Neural cell (in vitro differentiated cells): ENCODE results near the gene IQSEC1. TPM values are rescaled to one million over a fixed set of nuclear protein-coding genes. Genes with fewer than 3 reads are reported as not detected.

Experiments
- H2AFZ ChIP-seq: fragments of 200-600, 300-800 bp; sonication (generic), shearing (Covaris generic); 2 replicates; pipeline ENCODE4 v1.6.0; 2014; ENCODE audit warnings: low read depth, mild to moderate bottlenecking, antibody characterized with exemption, low read length, moderate library complexity
- H3F3A ChIP-seq: fragments of 200-600 bp; shearing (Covaris generic); 2 replicates; pipeline ENCODE4 v1.6.1; 2016; ENCODE audit warnings: mild to moderate bottlenecking, moderate library complexity, mixed read lengths, antibody characterized with exemption, low read length; ENCODE audit not compliant: insufficient read depth, poor library complexity, severe bottlenecking
- H3K27ac ChIP-seq: fragments of 200-600, 300-800 bp; sonication (generic), shearing (Covaris generic); 2 replicates; pipeline ENCODE4 v1.5.1; 2014; ENCODE audit warnings: mild to moderate bottlenecking, low read length, moderate library complexity
- H3K27me3 ChIP-seq: fragments of 300-800, 200-600 bp; sonication (generic), shearing (Covaris generic); 2 replicates; pipeline ENCODE4 v1.6.0; 2014; ENCODE audit warnings: mild to moderate bottlenecking, low read depth, low read length, moderate library complexity; ENCODE audit not compliant: insufficient read depth
- H3K36me3 ChIP-seq: fragments of 300-800, 200-600 bp; sonication (generic), shearing (Covaris generic); 2 replicates; pipeline ENCODE4 v1.5.1; 2014; ENCODE audit warnings: mild to moderate bottlenecking, antibody characterized with exemption, low read length, moderate library complexity; ENCODE audit not compliant: insufficient read depth
- H3K4me2 ChIP-seq: fragments of 300-800, 200-600 bp; sonication (generic), shearing (Covaris generic); 2 replicates; pipeline ENCODE4 v1.6.0; 2014; ENCODE audit warnings: mild to moderate bottlenecking, low read length
- H3K4me3 ChIP-seq: fragments of 300-800, 200-600 bp; sonication (generic), shearing (Covaris generic); 2 replicates; pipeline ENCODE4 v1.5.1; 2014; ENCODE audit warnings: mild to moderate bottlenecking, low read length, moderate library complexity
- H3K79me2 ChIP-seq: fragments of 200-600 bp; shearing (Covaris generic); replicated peaks from 2 replicates; pipeline ENCODE4 v1.6.0; 2014; ENCODE audit warnings: mild to moderate bottlenecking, low read length, moderate library complexity; ENCODE audit not compliant: insufficient read depth
- H3K9ac ChIP-seq: fragments of 300-800, 200-600 bp; sonication (generic), shearing (Covaris generic); 2 replicates; pipeline ENCODE4 v1.6.1; 2016; ENCODE audit warnings: mild to moderate bottlenecking, low read length, mixed read lengths
- H3K9me2 ChIP-seq: fragments of 200-600 bp; shearing (Covaris generic); 2 replicates; pipeline ENCODE4 v1.6.1; 2016; ENCODE audit warnings: mild to moderate bottlenecking, low read length, mixed read lengths; ENCODE audit not compliant: insufficient read depth
- H3K9me3 ChIP-seq: fragments of 200-600, 300-800 bp; sonication (generic), shearing (Covaris generic); 2 replicates; pipeline ENCODE4 v1.6.1; 2016; ENCODE audit warnings: mild to moderate bottlenecking, mixed run types, low read length, moderate library complexity, mixed read lengths
- H4K20me1 ChIP-seq: fragments of 200-600 bp; shearing (Covaris generic); 2 replicates; pipeline ENCODE4 v1.6.1; 2016; ENCODE audit warnings: mild to moderate bottlenecking, mixed run types; ENCODE audit not compliant: insufficient read depth
- EP300 ChIP-seq: fragments of 450-650 bp; conservative IDR thresholded peaks from 2 replicates; pipeline ENCODE4 v1.6.1; 2014; ENCODE audit warnings: antibody characterized with exemption, mild to moderate bottlenecking, moderate library complexity; ENCODE audit not compliant: poor library complexity, severe bottlenecking
- EZH2 ChIP-seq: fragments of 200-600, 300-800 bp; shearing (Covaris generic), sonication (generic); IDR thresholded peaks from 2 replicates; pipeline ENCODE4 v1.6.1; 2014; ENCODE audit warnings: antibody characterized with exemption, low read length, borderline replicate concordance, mild to moderate bottlenecking; ENCODE audit not compliant: insufficient read depth, poor library complexity, severe bottlenecking
- MXI1 ChIP-seq: fragments of 450-650 bp; conservative IDR thresholded peaks from 2 replicates; pipeline ENCODE4 v1.6.1; 2014; ENCODE audit warnings: antibody characterized with exemption, mild to moderate bottlenecking; ENCODE audit not compliant: poor library complexity, severe bottlenecking
- POLR2AphosphoS5 ChIP-seq: IDR thresholded peaks from 2 replicates; pipeline ENCODE4 v1.6.1; 2012
- RAD21 ChIP-seq: fragments of 450-650 bp; conservative IDR thresholded peaks from 2 replicates; pipeline ENCODE4 v1.6.1; 2014; ENCODE audit warnings: antibody characterized with exemption, mild to moderate bottlenecking, moderate library complexity
- SMC3 ChIP-seq: fragments of 450-650 bp; conservative IDR thresholded peaks from 2 replicates; pipeline ENCODE4 v1.6.1; 2014; ENCODE audit warnings: antibody characterized with exemption, mild to moderate bottlenecking, moderate library complexity; ENCODE audit not compliant: poor library complexity
- TAF1 ChIP-seq: IDR thresholded peaks from 2 replicates; pipeline ENCODE4 v1.6.1; 2012; ENCODE audit warnings: low read depth
- polyA plus RNA-seq: library from polyadenylated mRNA; depleted of rRNA; stranded (reverse); fragments of >200 nt; gene quantifications from 2 replicates; pipeline ENCODE4 v1.2.3, GENCODE V29; 2014
- TF ChIP-seq, protein P1 (sequence below): fragments of 450-650 bp; IDR thresholded peaks from 2 replicates; pipeline ENCODE4 v1.5.1; 2014; ENCODE audit warnings: antibody characterized with exemption, mild to moderate bottlenecking, moderate library complexity; ENCODE audit not compliant: poor library complexity, severe bottlenecking
- TF ChIP-seq, protein P2 (sequence below): IDR thresholded peaks from 2 replicates; pipeline ENCODE4 v1.6.1; 2012; ENCODE audit warnings: borderline replicate concordance

Gene IQSEC1
- polyA plus RNA-seq, 1 donor from 2014 or later = 6.0 TPM

GRCh38 chr3:12973827-12974226 is 99.4 kb downstream of the IQSEC1 start:
- Histone ChIP-seq H3K27ac (no peak overlapping the region), H3K27me3 (no peaks in the 10 kb centered on the region), H3K9ac (no peak overlapping the region), H2AFZ (no peak overlapping the region), H3K79me2 (no peaks in the 10 kb centered on the region), H3K36me3 (no peaks in the 10 kb centered on the region), H3K4me3 (no peak overlapping the region), H4K20me1 (no peaks in the 10 kb centered on the region), H3F3A (no peaks in the 10 kb centered on the region), H3K9me3 (no peaks in the 10 kb centered on the region), H3K4me2 (no peak overlapping the region), H3K9me2 (no peaks in the 10 kb centered on the region)
- TF ChIP-seq EZH2 (no peak), POLR2AphosphoS5 (no peak), MXI1 (no peak), RAD21 (no peak), TAF1 (no peak), SMC3 (no peak), EP300 (no peak)
- TF ChIP-seq, protein P1, sequence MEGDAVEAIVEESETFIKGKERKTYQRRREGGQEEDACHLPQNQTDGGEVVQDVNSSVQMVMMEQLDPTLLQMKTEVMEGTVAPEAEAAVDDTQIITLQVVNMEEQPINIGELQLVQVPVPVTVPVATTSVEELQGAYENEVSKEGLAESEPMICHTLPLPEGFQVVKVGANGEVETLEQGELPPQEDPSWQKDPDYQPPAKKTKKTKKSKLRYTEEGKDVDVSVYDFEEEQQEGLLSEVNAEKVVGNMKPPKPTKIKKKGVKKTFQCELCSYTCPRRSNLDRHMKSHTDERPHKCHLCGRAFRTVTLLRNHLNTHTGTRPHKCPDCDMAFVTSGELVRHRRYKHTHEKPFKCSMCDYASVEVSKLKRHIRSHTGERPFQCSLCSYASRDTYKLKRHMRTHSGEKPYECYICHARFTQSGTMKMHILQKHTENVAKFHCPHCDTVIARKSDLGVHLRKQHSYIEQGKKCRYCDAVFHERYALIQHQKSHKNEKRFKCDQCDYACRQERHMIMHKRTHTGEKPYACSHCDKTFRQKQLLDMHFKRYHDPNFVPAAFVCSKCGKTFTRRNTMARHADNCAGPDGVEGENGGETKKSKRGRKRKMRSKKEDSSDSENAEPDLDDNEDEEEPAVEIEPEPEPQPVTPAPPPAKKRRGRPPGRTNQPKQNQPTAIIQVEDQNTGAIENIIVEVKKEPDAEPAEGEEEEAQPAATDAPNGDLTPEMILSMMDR = no peak
- TF ChIP-seq, protein P2, sequence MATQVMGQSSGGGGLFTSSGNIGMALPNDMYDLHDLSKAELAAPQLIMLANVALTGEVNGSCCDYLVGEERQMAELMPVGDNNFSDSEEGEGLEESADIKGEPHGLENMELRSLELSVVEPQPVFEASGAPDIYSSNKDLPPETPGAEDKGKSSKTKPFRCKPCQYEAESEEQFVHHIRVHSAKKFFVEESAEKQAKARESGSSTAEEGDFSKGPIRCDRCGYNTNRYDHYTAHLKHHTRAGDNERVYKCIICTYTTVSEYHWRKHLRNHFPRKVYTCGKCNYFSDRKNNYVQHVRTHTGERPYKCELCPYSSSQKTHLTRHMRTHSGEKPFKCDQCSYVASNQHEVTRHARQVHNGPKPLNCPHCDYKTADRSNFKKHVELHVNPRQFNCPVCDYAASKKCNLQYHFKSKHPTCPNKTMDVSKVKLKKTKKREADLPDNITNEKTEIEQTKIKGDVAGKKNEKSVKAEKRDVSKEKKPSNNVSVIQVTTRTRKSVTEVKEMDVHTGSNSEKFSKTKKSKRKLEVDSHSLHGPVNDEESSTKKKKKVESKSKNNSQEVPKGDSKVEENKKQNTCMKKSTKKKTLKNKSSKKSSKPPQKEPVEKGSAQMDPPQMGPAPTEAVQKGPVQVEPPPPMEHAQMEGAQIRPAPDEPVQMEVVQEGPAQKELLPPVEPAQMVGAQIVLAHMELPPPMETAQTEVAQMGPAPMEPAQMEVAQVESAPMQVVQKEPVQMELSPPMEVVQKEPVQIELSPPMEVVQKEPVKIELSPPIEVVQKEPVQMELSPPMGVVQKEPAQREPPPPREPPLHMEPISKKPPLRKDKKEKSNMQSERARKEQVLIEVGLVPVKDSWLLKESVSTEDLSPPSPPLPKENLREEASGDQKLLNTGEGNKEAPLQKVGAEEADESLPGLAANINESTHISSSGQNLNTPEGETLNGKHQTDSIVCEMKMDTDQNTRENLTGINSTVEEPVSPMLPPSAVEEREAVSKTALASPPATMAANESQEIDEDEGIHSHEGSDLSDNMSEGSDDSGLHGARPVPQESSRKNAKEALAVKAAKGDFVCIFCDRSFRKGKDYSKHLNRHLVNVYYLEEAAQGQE = no peak

- H3K9ac ChIP-seq = no peak overlapping the region
- no peaks in the 10 kb centered on the region for H3K9me3 ChIP-seq
- TF ChIP-seq EZH2 = no peak
- TF ChIP-seq, protein P2 = no peak
- no peak for TF ChIP-seq TAF1
- TF ChIP-seq, protein P1 = no peak
- TF ChIP-seq EP300 = no peak
- no peak for TF ChIP-seq POLR2AphosphoS5
- TF ChIP-seq MXI1 = no peak
- no peak for TF ChIP-seq RAD21
- no peak for TF ChIP-seq SMC3
- H4K20me1 ChIP-seq = no peaks in the 10 kb centered on the region
- H3K36me3 ChIP-seq = no peaks in the 10 kb centered on the region
- H3K27ac ChIP-seq = no peak overlapping the region
- H3K4me2 ChIP-seq = no peak overlapping the region
- H3K79me2 ChIP-seq = no peaks in the 10 kb centered on the region
- H3K27me3 ChIP-seq = no peaks in the 10 kb centered on the region
- H3F3A ChIP-seq = no peaks in the 10 kb centered on the region
- no peak overlapping the region for H2AFZ ChIP-seq
- no peak overlapping the region for H3K4me3 ChIP-seq
- no peaks in the 10 kb centered on the region for H3K9me2 ChIP-seq
These were observed 100.2 kb downstream of the IQSEC1 start for GRCh38 chr3:12972781-12973702.
